ENCODE results near the gene TMEM121B.
A peak's percentile ranks its signal among the peaks of the same experiment; 100 is the strongest.

Gene TMEM121B

DNA sequence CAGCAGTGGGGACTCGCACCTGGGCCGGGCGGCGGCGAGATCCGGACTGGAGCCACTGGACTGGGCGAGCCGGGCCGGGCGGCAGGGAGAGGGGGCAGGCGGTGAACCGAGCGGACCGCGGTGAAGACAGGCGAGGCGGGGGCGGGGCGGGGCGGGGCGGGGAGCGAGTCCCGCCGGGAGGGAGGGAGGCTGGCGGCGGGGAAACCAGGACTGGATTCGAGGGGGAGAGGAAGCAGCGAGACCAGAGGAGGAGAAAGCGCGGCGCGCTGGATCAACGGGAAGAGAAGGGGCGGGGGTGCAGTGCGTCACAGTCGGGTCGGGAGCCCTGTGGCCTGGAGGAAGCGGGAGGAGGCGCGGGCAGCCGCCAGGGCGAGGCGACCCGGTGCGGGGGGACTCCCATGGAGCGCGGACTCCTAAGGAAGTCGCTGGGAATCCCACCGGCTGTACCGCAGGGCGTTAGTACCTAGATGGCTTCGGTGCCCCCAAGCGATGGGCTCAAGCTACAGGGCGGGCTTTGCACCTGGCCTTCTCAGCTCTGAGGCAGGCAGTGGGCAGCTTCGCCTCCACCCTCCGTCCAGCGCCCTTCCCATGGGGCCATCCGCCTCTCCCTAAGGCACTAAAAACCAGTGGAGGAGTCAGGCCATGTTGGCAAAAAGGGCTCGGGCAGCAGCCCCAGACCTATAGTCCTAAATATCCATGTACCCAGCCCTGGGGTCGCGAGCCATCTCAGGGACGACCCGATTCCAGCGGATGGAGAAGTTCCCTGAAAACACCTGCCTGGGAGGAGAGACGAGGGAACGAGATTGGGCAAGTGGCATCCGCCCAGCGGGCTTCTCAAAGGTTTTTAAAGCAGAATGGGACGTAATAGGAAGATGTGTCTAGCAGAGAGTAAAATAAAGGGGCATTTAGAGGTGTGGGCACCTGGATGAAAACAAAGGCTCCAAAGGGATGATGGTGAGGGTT lies at the start of gene TMEM121B:
Gene TMEM121B (minus strand): TSS at position 128 of the 963 bp plus-strand sequence. CDS start 233 bp downstream, outside the sequence.
- Histone ChIP-seq H3K4me3 (ENCODE audit: low read depth in 1 of 2, low read length in 1 of 2) (peak within 1 kb of the TSS; percentile 69 to 77), H3K27ac (peak within 1 kb of the TSS; percentile 47), H3K4me1 (ENCODE audit: control insufficient read depth in 1 of 2, insufficient read depth in 1 of 2, low read depth in 1 of 2, low read length in 1 of 2) (peaks cover 43 to 53% of the 10 kb centered on the region in 2 experiments), H3K9me3 (no peaks in the 10 kb centered on the region), H3K27me3 (peaks cover 56% of the 10 kb centered on the region), H3K36me3 (no peaks in the 10 kb centered on the region)
- TF ChIP-seq CTCF (IDR thresholded peaks at IDR 0.05) = no peak

GRCh38 chr22:17167486-17167885 lies 46.3 kb upstream of the TMEM121B start:
- Histone ChIP-seq H3K27me3 (no peaks in the 10 kb centered on the region), H3K36me3 (no peaks in the 10 kb centered on the region), H3K4me3 (ENCODE audit: low read depth in 1 of 2, low read length in 1 of 2) (no peak overlapping the region), H3K9me3 (no peaks in the 10 kb centered on the region), H3K27ac (no peak overlapping the region), H3K4me1 (ENCODE audit: control insufficient read depth in 1 of 2, insufficient read depth in 1 of 2, low read depth in 1 of 2, low read length in 1 of 2) (peaks cover 13 to 16% of the 10 kb centered on the region in 2 experiments)
- TF ChIP-seq CTCF (IDR thresholded peaks at IDR 0.05) = no peak

DNA sequence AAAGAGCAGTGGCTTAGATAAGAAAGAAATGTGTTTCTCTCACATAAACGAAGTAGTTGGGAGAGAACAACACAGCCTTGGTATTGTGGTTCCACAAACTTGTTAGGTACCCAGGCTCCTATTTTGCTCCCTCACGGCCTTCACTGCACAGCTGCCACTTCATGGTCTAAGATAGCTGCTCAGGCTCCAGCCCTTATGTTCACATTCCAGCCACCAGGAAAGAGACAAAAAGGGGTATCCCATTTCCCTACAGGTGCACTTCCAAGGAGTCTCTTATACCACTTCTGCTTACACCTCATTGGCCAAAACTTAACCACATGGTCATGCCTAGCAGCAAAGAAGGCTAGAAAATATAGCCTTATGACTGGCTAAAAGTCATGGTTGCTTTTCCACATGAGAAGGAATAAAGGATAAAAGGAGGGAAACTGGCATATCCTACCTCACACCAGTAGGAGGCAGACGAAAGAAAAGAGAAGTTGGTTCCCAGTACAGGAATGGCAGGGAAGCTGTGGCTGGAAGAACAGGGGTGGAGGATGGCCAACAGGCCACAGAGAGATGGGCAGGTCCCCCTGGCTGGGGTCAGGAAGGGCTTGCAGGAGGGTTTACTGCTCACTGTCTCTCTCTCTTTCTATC lies 43.3 kb upstream of the TMEM121B start:
- H3K9me3 ChIP-seq = no peaks in the 10 kb centered on the region
- TF ChIP-seq CTCF (IDR thresholded peaks at IDR 0.05) = no peak
- H3K27me3 ChIP-seq = no peaks in the 10 kb centered on the region
- no peak overlapping the region for H3K27ac ChIP-seq
- no peak overlapping the region for H3K4me3 ChIP-seq (ENCODE audit: low read depth in 1 of 2, low read length in 1 of 2)
- H3K4me1 ChIP-seq (ENCODE audit: control insufficient read depth in 1 of 2, insufficient read depth in 1 of 2, low read depth in 1 of 2, low read length in 1 of 2) = peaks cover 4 to 6% of the 10 kb centered on the region in 2 experiments
- H3K36me3 ChIP-seq = no peaks in the 10 kb centered on the region

DNA sequence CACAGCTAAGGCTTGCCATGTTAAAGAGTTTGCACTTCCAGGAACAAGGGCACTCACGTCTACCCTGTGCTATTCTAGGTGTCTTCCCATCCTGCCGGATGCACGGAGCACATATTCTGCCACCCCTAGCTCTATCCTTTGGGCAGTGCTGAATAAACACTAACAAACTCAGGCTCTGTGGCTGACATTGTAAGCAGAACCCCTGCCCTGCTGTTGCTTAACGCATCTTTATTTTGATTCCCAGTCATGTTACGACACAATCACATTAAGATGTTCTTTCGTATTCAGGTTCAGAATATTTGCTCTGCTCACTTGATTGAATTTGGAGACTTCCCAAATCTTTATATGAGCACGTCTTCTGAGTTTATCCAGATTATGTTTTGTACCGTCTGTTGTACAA lies 41.6 kb upstream of the TMEM121B start:
- Histone ChIP-seq H3K9me3 (no peaks in the 10 kb centered on the region), H3K4me3 (ENCODE audit: low read depth in 1 of 2, low read length in 1 of 2) (no peak overlapping the region), H3K27me3 (no peaks in the 10 kb centered on the region), H3K27ac (no peak overlapping the region), H3K36me3 (no peaks in the 10 kb centered on the region), H3K4me1 (ENCODE audit: control insufficient read depth in 1 of 2, insufficient read depth in 1 of 2, low read depth in 1 of 2, low read length in 1 of 2) (peaks cover 19 to 20% of the 10 kb centered on the region in 2 experiments)
- TF ChIP-seq CTCF (IDR thresholded peaks at IDR 0.05) = no peak

GRCh38 chr22:17161991-17162390 lies 40.8 kb upstream of the TMEM121B start:
- H3K36me3 ChIP-seq = no peaks in the 10 kb centered on the region
- H3K27ac ChIP-seq = no peak overlapping the region
- H3K4me3 ChIP-seq (ENCODE audit: low read depth in 1 of 2, low read length in 1 of 2) = no peak overlapping the region
- TF ChIP-seq CTCF (IDR thresholded peaks at IDR 0.05) = no peak
- H3K9me3 ChIP-seq = no peaks in the 10 kb centered on the region
- peaks cover 20 to 22% of the 10 kb centered on the region in 2 experiments for H3K4me1 ChIP-seq (ENCODE audit: control insufficient read depth in 1 of 2, insufficient read depth in 1 of 2, low read depth in 1 of 2, low read length in 1 of 2)
- H3K27me3 ChIP-seq = no peaks in the 10 kb centered on the region

Data from neutrophil (primary cell).